ES-I3 (cell line): ENCODE measurements around the gene PROKR2.

Source experiments
- H3K36me3 ChIP-seq: 2 replicates; pipeline ENCODE4 v1.6.1; 2013; ENCODE audit warnings: mild to moderate bottlenecking, low read length, control low read depth, moderate library complexity; ENCODE audit not compliant: insufficient read depth
- H3K4me1 ChIP-seq: 2 replicates; pipeline ENCODE4 v1.6.1; 2013; ENCODE audit warnings: mild to moderate bottlenecking, control low read depth, low read length; ENCODE audit not compliant: insufficient read depth
- H3K9ac ChIP-seq: 2 replicates; pipeline ENCODE4 v1.6.1; 2013; ENCODE audit warnings: low read depth, mild to moderate bottlenecking, low read length, moderate library complexity
- H3K9me3 ChIP-seq: 2 replicates; pipeline ENCODE4 v1.6.1; 2013; ENCODE audit warnings: mild to moderate bottlenecking, low read length, moderate library complexity; ENCODE audit not compliant: control insufficient read depth, insufficient read depth

PROKR2 gene

GRCh38 chr20:5315807-5316187, 957 bp downstream of the PROKR2 start:
- H3K36me3 ChIP-seq: no peaks in the 10 kb centered on the region
- no peaks in the 10 kb centered on the region for H3K9me3 ChIP-seq
- H3K9ac ChIP-seq: peak overlapping the region; percentile 81
- H3K4me1 ChIP-seq: no peaks in the 10 kb centered on the region

GRCh38 chr20:5313916-5314315, 2.8 kb downstream of the PROKR2 start:
- Histone ChIP-seq H3K36me3 (no peaks in the 10 kb centered on the region), H3K9ac (no peak overlapping the region), H3K4me1 (no peaks in the 10 kb centered on the region), H3K9me3 (no peaks in the 10 kb centered on the region)

DNA sequence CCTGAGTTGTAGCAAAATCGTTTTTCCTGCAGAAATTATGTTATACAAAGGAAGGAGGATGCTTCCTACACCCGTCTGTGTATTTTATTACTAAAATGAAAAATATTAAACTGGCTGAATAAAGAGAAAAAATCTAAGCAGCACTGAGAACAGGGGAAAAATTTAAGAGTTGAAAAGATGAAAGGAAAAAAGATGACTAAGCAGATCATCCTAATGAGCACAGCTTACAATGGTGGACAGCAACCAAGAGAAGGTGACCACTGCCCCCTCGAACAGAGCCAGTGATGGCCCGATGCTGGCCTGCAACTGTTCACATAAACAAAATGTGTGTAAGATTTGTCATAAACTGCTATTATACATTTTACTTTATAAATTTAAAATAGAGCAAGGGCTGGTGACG, 4.2 kb downstream of the PROKR2 start:
- Histone ChIP-seq H3K4me1 (no peaks in the 10 kb centered on the region), H3K9me3 (no peaks in the 10 kb centered on the region), H3K9ac (no peak overlapping the region), H3K36me3 (no peaks in the 10 kb centered on the region)

GRCh38 chr20:5309971-5310370, 6.8 kb downstream of the PROKR2 start:
- Histone ChIP-seq H3K36me3 (no peaks in the 10 kb centered on the region), H3K4me1 (no peaks in the 10 kb centered on the region), H3K9me3 (no peaks in the 10 kb centered on the region), H3K9ac (no peak overlapping the region)

GRCh38 chr20:5298811-5299210, 17.9 kb downstream of the PROKR2 start:
- Histone ChIP-seq H3K36me3 (no peaks in the 10 kb centered on the region), H3K9ac (no peak overlapping the region), H3K9me3 (no peaks in the 10 kb centered on the region), H3K4me1 (no peaks in the 10 kb centered on the region)

GRCh38 chr20:5297280-5298004, 19.3 kb downstream of the PROKR2 start:
- Histone ChIP-seq H3K4me1 (no peaks in the 10 kb centered on the region), H3K9me3 (no peaks in the 10 kb centered on the region), H3K36me3 (no peaks in the 10 kb centered on the region), H3K9ac (no peak overlapping the region)

DNA sequence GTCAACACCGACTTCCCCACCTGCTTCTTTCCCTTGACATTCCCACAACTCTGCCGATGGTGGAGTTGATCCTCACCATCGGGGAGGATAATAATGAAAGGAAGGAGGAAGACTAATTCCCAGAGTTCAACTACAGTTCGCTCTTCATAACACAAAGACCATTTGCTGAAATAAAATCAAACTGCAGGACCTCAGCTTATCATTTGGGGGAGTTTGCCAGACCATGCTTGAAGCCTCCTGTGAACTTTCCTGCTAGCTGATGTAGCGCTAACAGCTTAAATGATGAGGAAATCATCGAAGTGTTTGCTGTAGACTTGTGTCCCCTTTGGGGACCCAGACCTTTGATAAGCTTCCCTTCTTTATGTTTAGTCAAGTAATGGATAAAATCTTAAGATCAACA, 26.2 kb downstream of the PROKR2 start:
- Histone ChIP-seq H3K4me1 (no peaks in the 10 kb centered on the region), H3K36me3 (no peaks in the 10 kb centered on the region), H3K9ac (no peak overlapping the region), H3K9me3 (no peaks in the 10 kb centered on the region)

DNA sequence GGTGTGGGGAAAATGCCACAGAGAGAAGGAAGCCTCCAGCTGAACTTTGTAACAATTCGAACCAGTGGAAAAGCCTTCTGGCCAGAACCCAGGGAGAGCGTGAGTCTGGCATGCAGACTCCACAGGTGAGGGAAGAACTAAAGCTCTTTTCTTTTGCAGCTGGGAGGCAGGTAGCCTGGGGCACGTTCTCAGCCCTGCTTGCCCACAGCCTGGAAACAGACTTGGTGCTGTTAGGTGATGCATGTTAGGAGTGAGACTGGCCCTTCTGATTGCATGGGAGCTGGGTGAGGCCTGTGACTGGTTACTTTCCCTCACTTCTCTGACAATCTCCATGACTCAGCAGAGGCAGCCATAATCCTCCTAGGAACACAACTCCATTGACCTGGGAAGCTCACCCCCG, 34.2 kb downstream of the PROKR2 start:
- Histone ChIP-seq H3K36me3 (no peaks in the 10 kb centered on the region), H3K9ac (no peak overlapping the region), H3K4me1 (no peaks in the 10 kb centered on the region), H3K9me3 (no peaks in the 10 kb centered on the region)

DNA sequence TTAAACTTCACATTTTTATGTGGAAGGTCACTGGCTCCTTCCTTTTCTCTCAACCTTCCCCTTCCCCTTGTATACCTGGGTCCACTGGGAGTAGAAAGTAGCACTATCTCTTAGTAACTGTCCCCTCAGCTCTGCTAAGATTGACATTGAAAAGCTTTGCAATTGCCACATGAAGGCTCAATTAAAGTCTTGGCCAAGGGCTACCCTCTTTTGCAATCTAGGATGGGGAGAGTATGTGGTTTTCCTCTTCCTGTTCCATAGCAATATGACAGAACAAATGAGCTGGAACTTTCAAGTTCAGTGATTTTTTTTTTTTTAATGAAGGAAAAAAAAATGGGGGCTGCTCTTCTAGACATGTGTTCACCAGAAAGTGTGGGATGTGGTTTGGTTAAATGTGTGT, 37.1 kb downstream of the PROKR2 start:
- no peaks in the 10 kb centered on the region for H3K4me1 ChIP-seq
- no peaks in the 10 kb centered on the region for H3K9me3 ChIP-seq
- H3K36me3 ChIP-seq: no peaks in the 10 kb centered on the region
- no peak overlapping the region for H3K9ac ChIP-seq

DNA sequence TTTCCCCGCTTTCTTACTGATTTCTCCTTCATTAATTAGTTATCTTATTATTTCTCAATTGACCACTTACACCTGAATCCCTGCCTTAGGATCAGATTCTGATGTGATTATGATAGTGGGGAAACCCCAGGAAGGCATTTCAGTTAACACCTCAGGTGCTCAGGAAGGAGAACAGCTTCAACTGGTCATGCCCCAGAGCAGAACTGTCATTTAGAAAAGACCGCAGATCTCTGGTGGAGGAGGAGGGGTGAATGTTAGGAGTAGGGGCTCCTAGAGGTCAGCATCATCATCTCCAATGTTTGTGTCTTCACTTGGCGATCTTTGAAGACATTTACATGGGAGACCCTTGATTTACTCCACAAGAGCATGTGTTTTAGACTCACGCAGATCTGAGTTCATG, 44.5 kb downstream of the PROKR2 start:
- Histone ChIP-seq H3K9ac (no peak overlapping the region), H3K4me1 (no peaks in the 10 kb centered on the region; the same call in 1 of the 2 replicates), H3K36me3 (no peaks in the 10 kb centered on the region), H3K9me3 (no peaks in the 10 kb centered on the region)

- Histone ChIP-seq H3K9me3 (no peaks in the 10 kb centered on the region), H3K9ac (no peak overlapping the region), H3K36me3 (no peaks in the 10 kb centered on the region), H3K4me1 (peaks cover 5% of the 10 kb centered on the region)
Observed at GRCh38 chr20:5270603-5271002, 46.2 kb downstream of the PROKR2 start.

- Histone ChIP-seq H3K9me3 (no peaks in the 10 kb centered on the region), H3K4me1 (peaks cover 22% of the 10 kb centered on the region), H3K9ac (no peak overlapping the region), H3K36me3 (no peaks in the 10 kb centered on the region)
Observed at GRCh38 chr20:5268449-5268848, 48.3 kb downstream of the PROKR2 start.

DNA sequence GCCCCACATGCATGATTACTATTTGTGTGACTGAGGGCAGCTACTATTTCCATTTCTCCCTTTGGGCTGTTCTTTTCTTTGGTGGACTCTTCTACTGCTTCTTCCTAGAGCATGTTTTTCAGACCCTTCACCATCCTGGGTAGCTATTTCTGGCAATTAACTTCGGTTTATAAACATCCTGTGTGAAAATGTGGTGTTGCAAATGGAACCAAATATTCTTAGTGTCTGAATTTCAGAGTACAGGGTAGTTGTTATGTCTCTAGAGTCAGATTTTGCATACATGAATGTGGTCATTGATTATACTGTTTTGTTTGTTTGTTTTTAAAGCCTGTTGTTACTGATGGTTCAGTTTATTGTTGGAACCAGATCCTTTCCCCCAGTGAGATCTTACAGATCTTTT, 49.7 kb downstream of the PROKR2 start:
- Histone ChIP-seq H3K9me3 (no peaks in the 10 kb centered on the region), H3K36me3 (no peaks in the 10 kb centered on the region), H3K4me1 (peaks cover 22% of the 10 kb centered on the region)

More for the DNA sequence above, 49.7 kb downstream of the PROKR2 start:
- no peak overlapping the region for H3K9ac ChIP-seq
